ENCODE measurements around the gene PFDN2.

DNA sequence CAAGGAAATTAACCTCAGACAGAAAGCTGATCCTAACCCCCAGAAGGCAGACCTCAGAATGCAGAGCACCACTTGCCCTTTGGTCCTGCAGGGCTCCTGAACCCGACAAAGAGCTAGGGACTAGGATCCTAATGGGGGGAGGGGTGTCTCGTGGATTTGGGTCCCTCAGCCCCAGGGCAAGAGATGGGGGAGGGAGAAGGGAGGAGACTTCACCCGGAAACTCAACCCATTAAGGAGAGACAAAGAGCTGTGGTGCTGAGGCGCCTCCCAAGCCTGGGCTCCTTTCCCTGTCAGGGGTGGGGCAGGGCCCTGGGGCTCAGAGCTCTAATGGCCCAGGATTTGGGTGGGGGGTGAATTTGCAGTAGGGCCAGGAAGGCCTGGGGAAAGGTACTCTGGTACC is 31.4 kb downstream of the PFDN2 start:
- TF ChIP-seq POLR2A (IDR thresholded peaks at IDR 0.05; ENCODE audit: low read depth, low read length) (no peak), MAZ (IDR thresholded peaks at IDR 0.05; ENCODE audit: borderline replicate concordance, low read depth, low read length) (no peak), RFX5 (IDR thresholded peaks at IDR 0.05; ENCODE audit: low read depth, low read length) (no peak), MXI1 (IDR thresholded peaks at IDR 0.05; ENCODE audit: borderline replicate concordance, low read depth, low read length) (no peak), MAFK (IDR thresholded peaks at IDR 0.05; ENCODE audit: low read depth, low read length) (no peak), SMC3 (IDR thresholded peaks at IDR 0.05; ENCODE audit: low read depth, low read length) (no peak)
- TF ChIP-seq, protein P1, sequence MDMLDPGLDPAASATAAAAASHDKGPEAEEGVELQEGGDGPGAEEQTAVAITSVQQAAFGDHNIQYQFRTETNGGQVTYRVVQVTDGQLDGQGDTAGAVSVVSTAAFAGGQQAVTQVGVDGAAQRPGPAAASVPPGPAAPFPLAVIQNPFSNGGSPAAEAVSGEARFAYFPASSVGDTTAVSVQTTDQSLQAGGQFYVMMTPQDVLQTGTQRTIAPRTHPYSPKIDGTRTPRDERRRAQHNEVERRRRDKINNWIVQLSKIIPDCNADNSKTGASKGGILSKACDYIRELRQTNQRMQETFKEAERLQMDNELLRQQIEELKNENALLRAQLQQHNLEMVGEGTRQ (IDR thresholded peaks at IDR 0.05; ENCODE audit: low read depth, low read length), result no peak
- TF ChIP-seq, protein P2, sequence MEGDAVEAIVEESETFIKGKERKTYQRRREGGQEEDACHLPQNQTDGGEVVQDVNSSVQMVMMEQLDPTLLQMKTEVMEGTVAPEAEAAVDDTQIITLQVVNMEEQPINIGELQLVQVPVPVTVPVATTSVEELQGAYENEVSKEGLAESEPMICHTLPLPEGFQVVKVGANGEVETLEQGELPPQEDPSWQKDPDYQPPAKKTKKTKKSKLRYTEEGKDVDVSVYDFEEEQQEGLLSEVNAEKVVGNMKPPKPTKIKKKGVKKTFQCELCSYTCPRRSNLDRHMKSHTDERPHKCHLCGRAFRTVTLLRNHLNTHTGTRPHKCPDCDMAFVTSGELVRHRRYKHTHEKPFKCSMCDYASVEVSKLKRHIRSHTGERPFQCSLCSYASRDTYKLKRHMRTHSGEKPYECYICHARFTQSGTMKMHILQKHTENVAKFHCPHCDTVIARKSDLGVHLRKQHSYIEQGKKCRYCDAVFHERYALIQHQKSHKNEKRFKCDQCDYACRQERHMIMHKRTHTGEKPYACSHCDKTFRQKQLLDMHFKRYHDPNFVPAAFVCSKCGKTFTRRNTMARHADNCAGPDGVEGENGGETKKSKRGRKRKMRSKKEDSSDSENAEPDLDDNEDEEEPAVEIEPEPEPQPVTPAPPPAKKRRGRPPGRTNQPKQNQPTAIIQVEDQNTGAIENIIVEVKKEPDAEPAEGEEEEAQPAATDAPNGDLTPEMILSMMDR (conservative IDR thresholded peaks at IDR 0.05; ENCODE audit: low read depth, low read length), result no peak
